Activated T-cell treated with anti-CD3 and anti-CD28 coated beads, Interleukin-2, amount 50 U/mL, for 72 hours (primary cell): ENCODE data around the gene CARD11. TPM values are rescaled to one million over a fixed set of nuclear protein-coding genes. Genes with fewer than 3 reads are reported as not detected.
"Not testable (repeated sequence)": the region's sequence is repeated elsewhere in the genome, so short reads cannot be mapped to it uniquely, and the experiment has no call there.

Source experiments
- ATAC-seq, 2 donors: fragments of 150-1000 bp; cut with Tn5 transposase; replicated peaks in 1 of 2; 2 replicates each; pipeline ENCODE4 v1.10.0; 2021; ENCODE audit warnings: moderate library complexity in 2 of 2, mild to moderate bottlenecking in 1 of 2
- DNase-seq, 2 donors: peaks; one replicate each; pipeline ENCODE4 v3.0.0; 2021 to 2022; ENCODE audit warnings: mixed read lengths in 1 of 2
- H3K27ac Mint-ChIP-seq: one replicate; pipeline ENCODE4 v1.8.0; 2022; ENCODE audit warnings: mild to moderate bottlenecking, moderate library complexity, mixed read lengths
- H3K27me3 Mint-ChIP-seq: one replicate; pipeline ENCODE4 v1.8.0; 2022; ENCODE audit warnings: low read depth, mixed read lengths
- H3K36me3 Mint-ChIP-seq, 2 donors: one replicate each; pipeline ENCODE4 v1.8.0; 2022; ENCODE audit warnings: mixed read lengths in 2 of 2, mild to moderate bottlenecking in 1 of 2; ENCODE audit not compliant: insufficient read depth in 2 of 2
- H3K4me1 Mint-ChIP-seq: one replicate; pipeline ENCODE4 v1.8.0; 2022; ENCODE audit warnings: low read depth, mixed read lengths
- H3K4me3 Mint-ChIP-seq, 2 donors: one replicate each; pipeline ENCODE4 v1.8.0; 2022; ENCODE audit warnings: mild to moderate bottlenecking in 2 of 2, mixed read lengths in 2 of 2, moderate library complexity in 2 of 2
- H3K9me3 Mint-ChIP-seq, 2 donors: one replicate each; pipeline ENCODE4 v1.8.0; 2022; ENCODE audit warnings: mixed read lengths in 2 of 2
- total RNA-seq, 2 donors: library from RNA; stranded (reverse); gene quantifications; one replicate each; pipeline ENCODE4 v1.2.3, GENCODE V29; 2022

CARD11 gene
- total RNA-seq, 2 donors from 2014 or later, result 101 to 114 TPM

DNA sequence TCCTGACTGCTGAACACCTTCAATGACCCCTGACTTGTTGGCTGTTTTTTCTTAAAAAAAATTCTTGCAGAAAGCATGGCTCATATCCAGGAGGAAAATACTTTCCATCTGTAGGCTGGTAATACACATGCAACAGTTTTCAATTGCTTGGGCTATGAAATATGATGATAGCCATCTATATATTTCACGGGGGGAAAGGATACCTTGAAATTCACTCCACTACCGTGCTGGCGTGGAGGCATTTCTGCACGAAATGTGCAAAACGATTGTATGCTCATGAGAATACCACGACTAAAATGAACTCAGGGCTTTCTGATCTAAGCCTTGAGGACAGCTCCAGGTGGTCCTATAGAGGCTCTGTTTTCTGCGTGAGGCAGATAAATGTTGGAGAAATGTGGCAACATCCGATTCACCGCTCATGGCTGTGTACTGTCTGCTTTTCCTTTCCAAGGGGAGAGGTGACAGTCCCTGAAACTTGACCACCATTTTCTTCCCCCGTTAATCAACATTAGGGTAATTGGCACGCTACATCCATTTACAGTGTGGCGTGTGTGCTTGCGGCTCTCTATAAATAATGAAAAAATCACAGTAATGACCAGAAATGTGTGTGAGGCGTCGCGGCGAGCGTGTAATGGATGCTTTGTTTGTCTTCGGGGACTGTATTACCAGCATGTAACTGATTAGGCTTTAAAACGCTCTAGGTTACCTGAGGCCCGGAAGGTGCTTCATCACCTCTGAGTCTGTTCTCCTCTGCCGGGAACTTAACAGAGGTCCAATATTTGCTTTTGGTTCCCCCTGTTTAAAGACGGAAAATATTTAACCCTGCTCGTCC lies 12.8 kb upstream of the CARD11 start:
- H3K4me1 Mint-ChIP-seq, result peaks cover 16% of the 10 kb centered on the region
- H3K9me3 Mint-ChIP-seq, result peaks cover 4% of the 10 kb centered on the region in 2 donors
- DNase-seq, result no peak
- H3K36me3 Mint-ChIP-seq, result peaks cover 3 to 8% of the 10 kb centered on the region in 2 donors
- no peak overlapping the region for H3K27ac Mint-ChIP-seq
- no peak overlapping the region for H3K4me3 Mint-ChIP-seq
- no peaks in the 10 kb centered on the region for H3K27me3 Mint-ChIP-seq
- no peak for ATAC-seq

- peaks cover 5% of the 10 kb centered on the region in 2 donors for H3K9me3 Mint-ChIP-seq
- H3K27ac Mint-ChIP-seq, result no peak overlapping the region
- ATAC-seq (no peak), DNase-seq (no peak)
- peaks cover 8% of the 10 kb centered on the region for H3K4me1 Mint-ChIP-seq
- no peak overlapping the region for H3K4me3 Mint-ChIP-seq
- H3K27me3 Mint-ChIP-seq, result no peaks in the 10 kb centered on the region
- H3K36me3 Mint-ChIP-seq, result peaks cover 5 to 13% of the 10 kb centered on the region in 2 donors
Observed at GRCh38 chr7:3055626-3056025, 12.0 kb upstream of the CARD11 start.

- no peaks in the 10 kb centered on the region for H3K27me3 Mint-ChIP-seq
- H3K27ac Mint-ChIP-seq, result peak overlapping the region; percentile 90
- peak overlapping the region; percentile 90 to 96 for H3K4me3 Mint-ChIP-seq
- DNase-seq (peak; percentile 76 to 79), ATAC-seq (peak; percentile 84 to 86)
- peaks cover 62% of the 10 kb centered on the region for H3K4me1 Mint-ChIP-seq
- H3K9me3 Mint-ChIP-seq, result no peaks in the 10 kb centered on the region
- peaks cover 6 to 18% of the 10 kb centered on the region in 2 donors for H3K36me3 Mint-ChIP-seq
Observed at GRCh38 chr7:3042861-3043489, 692 bp downstream of the CARD11 start.

DNA sequence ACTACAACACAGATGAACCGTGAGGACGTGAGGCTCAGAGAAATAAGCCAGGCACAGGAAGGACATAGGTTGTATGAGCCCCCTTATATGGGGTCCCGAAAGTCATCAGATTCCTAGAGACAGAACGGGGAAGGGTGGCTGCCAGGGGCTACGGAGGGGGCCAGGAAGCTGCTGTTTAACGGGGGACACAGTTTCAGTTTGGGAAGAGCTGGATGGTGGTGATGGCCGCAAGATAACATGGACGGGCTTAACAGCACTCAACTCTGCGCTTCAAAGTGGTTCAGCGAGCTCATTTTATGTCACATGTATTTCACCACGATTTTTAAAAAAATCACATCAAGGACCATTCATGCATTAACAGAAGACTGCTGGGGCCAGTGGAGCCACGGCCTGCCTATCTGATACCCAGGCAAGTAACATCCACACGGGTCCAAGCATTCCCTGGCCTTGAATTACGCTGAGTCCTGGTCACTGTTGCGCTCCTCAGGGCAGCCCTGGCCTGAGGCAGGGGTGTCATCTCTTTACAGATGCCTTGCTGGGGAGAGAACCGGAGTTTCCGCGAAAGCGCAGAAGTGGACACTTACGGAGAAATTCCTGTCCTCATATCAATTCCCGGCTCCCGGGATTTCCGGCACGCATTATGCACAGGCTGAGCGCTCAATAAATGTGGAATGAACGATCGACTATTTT lies 1.5 kb downstream of the CARD11 start:
- ATAC-seq (no peak), DNase-seq (no peak)
- H3K36me3 Mint-ChIP-seq, result peaks cover 6 to 18% of the 10 kb centered on the region in 2 donors
- no peaks in the 10 kb centered on the region for H3K9me3 Mint-ChIP-seq
- H3K4me3 Mint-ChIP-seq, result peak overlapping the region; percentile 90 to 96
- peak overlapping the region; percentile 84 for H3K27ac Mint-ChIP-seq
- H3K27me3 Mint-ChIP-seq, result no peaks in the 10 kb centered on the region
- H3K4me1 Mint-ChIP-seq, result peaks cover 67% of the 10 kb centered on the region

- peak overlapping the region; percentile 78 for H3K27ac Mint-ChIP-seq
- no peaks in the 10 kb centered on the region for H3K27me3 Mint-ChIP-seq
- ATAC-seq (peak in 1 of 2 donors; percentile 38), DNase-seq (peak in 1 of 2 donors; percentile 14)
- H3K9me3 Mint-ChIP-seq, result no peaks in the 10 kb centered on the region
- H3K4me1 Mint-ChIP-seq, result peaks cover 64% of the 10 kb centered on the region
- peak overlapping the region; percentile 71 to 72 for H3K4me3 Mint-ChIP-seq
- H3K36me3 Mint-ChIP-seq, result peaks cover 6 to 18% of the 10 kb centered on the region in 2 donors
Observed at GRCh38 chr7:3039787-3040186, 3.9 kb downstream of the CARD11 start.

GRCh38 chr7:3038011-3038410 lies 5.7 kb downstream of the CARD11 start:
- not testable (repeated sequence) for ATAC-seq, H3K27me3 Mint-ChIP-seq, DNase-seq, H3K9me3 Mint-ChIP-seq
- Mint-ChIP-seq H3K36me3 (peaks cover 6 to 22% of the 10 kb centered on the region in 2 donors), H3K4me1 (peaks cover 66% of the 10 kb centered on the region), H3K4me3 (peak overlapping the region; percentile 20 to 26), H3K27ac (peak overlapping the region; percentile 55)

DNA sequence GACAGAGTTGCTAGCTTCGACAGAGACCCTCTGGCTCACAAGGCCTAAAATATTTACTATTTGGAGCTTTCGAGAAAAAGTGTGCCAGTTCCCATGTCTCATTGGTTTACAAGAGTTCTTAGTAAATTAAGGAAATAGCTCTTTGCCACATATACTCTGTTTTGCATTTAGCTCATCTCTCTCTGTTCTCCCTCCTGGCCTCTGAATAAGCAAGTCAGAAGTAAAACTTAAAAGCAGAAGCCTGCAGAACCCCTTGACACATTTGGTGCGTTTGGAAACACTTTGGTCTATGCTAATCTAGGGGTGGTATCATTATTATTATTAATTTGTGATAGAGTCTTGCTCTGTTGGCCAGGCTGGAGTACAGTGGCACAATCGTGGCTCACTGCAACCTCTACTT lies 6.4 kb downstream of the CARD11 start:
- Mint-ChIP-seq H3K4me1 (peaks cover 66% of the 10 kb centered on the region), H3K27me3 (no peaks in the 10 kb centered on the region), H3K9me3 (no peaks in the 10 kb centered on the region), H3K4me3 (no peak overlapping the region), H3K36me3 (peaks cover 6 to 23% of the 10 kb centered on the region in 2 donors), H3K27ac (peak overlapping the region; percentile 39)
- DNase-seq (no peak), ATAC-seq (no peak)

- DNase-seq (no peak), ATAC-seq (no peak)
- Mint-ChIP-seq H3K27me3 (no peaks in the 10 kb centered on the region), H3K36me3 (peaks cover 6 to 15% of the 10 kb centered on the region in 2 donors), H3K4me3 (no peak overlapping the region), H3K27ac (no peak overlapping the region), H3K4me1 (peaks cover 51% of the 10 kb centered on the region), H3K9me3 (no peaks in the 10 kb centered on the region)
Observed at GRCh38 chr7:3034591-3035150, 9.0 kb downstream of the CARD11 start.

DNA sequence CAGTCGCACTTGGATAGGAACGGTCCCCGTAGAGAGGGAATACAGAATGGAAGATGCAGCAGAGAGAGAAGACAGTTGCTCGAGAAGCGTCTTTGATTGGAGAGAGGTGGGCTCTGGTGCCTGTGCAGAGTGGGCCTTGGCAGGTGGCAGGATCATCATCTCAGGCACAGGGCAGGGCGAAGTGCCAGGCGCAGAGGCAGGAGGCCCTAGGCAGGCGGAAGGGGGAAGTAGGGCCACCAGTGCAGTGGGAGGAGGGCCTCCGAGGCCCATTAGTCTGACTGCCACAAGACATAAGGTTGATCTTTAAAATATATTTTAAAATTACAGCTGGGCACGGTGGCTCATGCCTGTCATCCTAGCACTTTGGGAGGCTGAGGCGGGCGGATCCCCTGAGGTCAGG lies 10.1 kb downstream of the CARD11 start:
- DNase-seq (no peak), ATAC-seq (no peak)
- no peaks in the 10 kb centered on the region for H3K9me3 Mint-ChIP-seq
- no peaks in the 10 kb centered on the region for H3K27me3 Mint-ChIP-seq
- no peak overlapping the region for H3K4me3 Mint-ChIP-seq
- H3K36me3 Mint-ChIP-seq, result peaks cover 6 to 15% of the 10 kb centered on the region in 2 donors
- H3K4me1 Mint-ChIP-seq, result peaks cover 51% of the 10 kb centered on the region
- H3K27ac Mint-ChIP-seq, result no peak overlapping the region

- Mint-ChIP-seq H3K27ac (no peak overlapping the region), H3K4me1 (peaks cover 51% of the 10 kb centered on the region)
Observed at GRCh38 chr7:3033136-3033535, 10.5 kb downstream of the CARD11 start.

GRCh38 chr7:3032256-3032655 lies 11.4 kb downstream of the CARD11 start:
- Mint-ChIP-seq H3K27ac (peak overlapping the region; percentile 9), H3K4me3 (no peak overlapping the region), H3K27me3 (no peaks in the 10 kb centered on the region), H3K4me1 (peaks cover 53% of the 10 kb centered on the region), H3K36me3 (peaks cover 9 to 19% of the 10 kb centered on the region in 2 donors), H3K9me3 (no peaks in the 10 kb centered on the region)
- ATAC-seq (no peak), DNase-seq (no peak)

More at GRCh38 chr7:3033136-3033535, 10.5 kb downstream of the CARD11 start:
- Mint-ChIP-seq H3K9me3 (no peaks in the 10 kb centered on the region), H3K27me3 (no peaks in the 10 kb centered on the region), H3K4me3 (no peak overlapping the region), H3K36me3 (peaks cover 6 to 15% of the 10 kb centered on the region in 2 donors)
- DNase-seq, result no peak
- ATAC-seq, result no peak

GRCh38 chr7:3029138-3029537 lies 14.5 kb downstream of the CARD11 start:
- DNase-seq (no peak), ATAC-seq (no peak)
- Mint-ChIP-seq H3K4me3 (peak overlapping the region; percentile 67 to 94), H3K27me3 (no peaks in the 10 kb centered on the region), H3K9me3 (peaks cover 0 to 2% of the 10 kb centered on the region in 2 donors), H3K27ac (no peak overlapping the region), H3K4me1 (peaks cover 51% of the 10 kb centered on the region), H3K36me3 (peaks cover 14 to 33% of the 10 kb centered on the region in 2 donors)

DNA sequence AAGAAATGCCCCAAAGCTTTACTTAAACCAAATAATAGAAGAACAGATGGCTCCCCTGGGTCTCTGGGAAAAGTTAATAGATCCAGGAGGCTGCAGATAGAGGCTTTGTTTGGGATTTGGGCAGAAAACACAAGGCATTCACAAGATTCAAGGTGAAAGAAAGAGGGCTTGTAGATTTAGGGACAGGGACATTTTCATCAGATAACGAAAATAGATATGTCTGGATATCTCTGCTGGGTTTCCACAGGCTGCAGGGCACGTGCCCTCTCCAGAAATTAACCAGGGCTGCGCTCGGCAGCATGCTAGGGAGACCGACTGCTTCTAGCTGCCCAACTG lies 14.9 kb downstream of the CARD11 start:
- Mint-ChIP-seq H3K4me1 (peaks cover 51% of the 10 kb centered on the region), H3K27ac (peak overlapping the region; percentile 100), H3K9me3 (peaks cover 0 to 3% of the 10 kb centered on the region in 2 donors), H3K4me3 (peak overlapping the region; percentile 67 to 94), H3K27me3 (no peaks in the 10 kb centered on the region), H3K36me3 (peaks cover 16 to 37% of the 10 kb centered on the region in 2 donors)
- DNase-seq (no peak), ATAC-seq (no peak)
